Measurements from ENCODE around the gene GDPD4. TPM values are rescaled to one million over a fixed set of nuclear protein-coding genes. Genes with fewer than 3 reads are reported as not detected.

GDPD4 gene
- total RNA-seq, 1 donor: not detected

DNA sequence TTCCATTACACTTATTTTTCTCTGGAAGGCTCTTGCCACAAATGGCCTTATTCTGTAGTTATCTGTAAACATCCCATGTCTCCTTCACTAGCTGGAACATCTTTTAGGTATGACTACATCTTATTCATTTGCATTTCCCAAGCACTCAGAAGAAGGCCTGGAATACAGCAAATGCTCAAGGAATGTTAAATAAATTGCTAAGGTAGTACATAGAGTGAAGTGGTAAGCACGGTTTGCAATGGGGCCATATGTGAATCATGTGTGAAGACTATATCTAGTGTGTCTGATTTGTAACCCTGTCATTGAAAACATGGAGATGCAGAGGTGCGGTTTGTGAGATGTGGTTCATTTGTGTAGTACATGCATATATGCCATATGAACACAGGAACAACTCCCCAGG, 33.5 kb downstream of the GDPD4 start:
- no peak for DNase-seq (ENCODE audit: low read depth)
- TF ChIP-seq, protein P1, sequence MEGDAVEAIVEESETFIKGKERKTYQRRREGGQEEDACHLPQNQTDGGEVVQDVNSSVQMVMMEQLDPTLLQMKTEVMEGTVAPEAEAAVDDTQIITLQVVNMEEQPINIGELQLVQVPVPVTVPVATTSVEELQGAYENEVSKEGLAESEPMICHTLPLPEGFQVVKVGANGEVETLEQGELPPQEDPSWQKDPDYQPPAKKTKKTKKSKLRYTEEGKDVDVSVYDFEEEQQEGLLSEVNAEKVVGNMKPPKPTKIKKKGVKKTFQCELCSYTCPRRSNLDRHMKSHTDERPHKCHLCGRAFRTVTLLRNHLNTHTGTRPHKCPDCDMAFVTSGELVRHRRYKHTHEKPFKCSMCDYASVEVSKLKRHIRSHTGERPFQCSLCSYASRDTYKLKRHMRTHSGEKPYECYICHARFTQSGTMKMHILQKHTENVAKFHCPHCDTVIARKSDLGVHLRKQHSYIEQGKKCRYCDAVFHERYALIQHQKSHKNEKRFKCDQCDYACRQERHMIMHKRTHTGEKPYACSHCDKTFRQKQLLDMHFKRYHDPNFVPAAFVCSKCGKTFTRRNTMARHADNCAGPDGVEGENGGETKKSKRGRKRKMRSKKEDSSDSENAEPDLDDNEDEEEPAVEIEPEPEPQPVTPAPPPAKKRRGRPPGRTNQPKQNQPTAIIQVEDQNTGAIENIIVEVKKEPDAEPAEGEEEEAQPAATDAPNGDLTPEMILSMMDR (IDR thresholded peaks at IDR 0.05; ENCODE audit: insufficient read depth, low read length): no peak

DNA sequence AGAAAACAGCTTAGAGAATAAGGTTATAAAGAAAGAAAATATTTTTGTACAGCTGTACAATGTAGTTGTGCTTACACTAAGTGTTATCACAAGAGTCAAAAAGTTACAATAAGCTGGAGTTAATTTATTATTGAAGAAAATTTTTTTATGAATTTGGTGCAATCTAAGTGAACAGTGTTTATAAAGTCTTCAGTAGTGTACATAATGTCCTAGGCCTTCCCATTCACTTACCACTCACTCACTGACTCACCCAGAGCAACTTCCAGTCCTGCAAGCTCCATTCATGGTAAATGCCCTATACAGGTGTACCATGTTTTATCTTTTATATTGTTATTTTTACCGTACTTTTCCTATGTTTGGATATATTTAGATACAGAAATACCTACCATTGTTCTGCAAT, 34.7 kb downstream of the GDPD4 start:
- H3K4me3 ChIP-seq (ENCODE audit: low read depth, low read length): no peak overlapping the region
- DNase-seq (ENCODE audit: low read depth): no peak
- TF ChIP-seq, protein P1 (IDR thresholded peaks at IDR 0.05; ENCODE audit: insufficient read depth, low read length): no peak

More for the DNA sequence above, 33.5 kb downstream of the GDPD4 start:
- no peak overlapping the region for H3K4me3 ChIP-seq (ENCODE audit: low read depth, low read length)

DNA sequence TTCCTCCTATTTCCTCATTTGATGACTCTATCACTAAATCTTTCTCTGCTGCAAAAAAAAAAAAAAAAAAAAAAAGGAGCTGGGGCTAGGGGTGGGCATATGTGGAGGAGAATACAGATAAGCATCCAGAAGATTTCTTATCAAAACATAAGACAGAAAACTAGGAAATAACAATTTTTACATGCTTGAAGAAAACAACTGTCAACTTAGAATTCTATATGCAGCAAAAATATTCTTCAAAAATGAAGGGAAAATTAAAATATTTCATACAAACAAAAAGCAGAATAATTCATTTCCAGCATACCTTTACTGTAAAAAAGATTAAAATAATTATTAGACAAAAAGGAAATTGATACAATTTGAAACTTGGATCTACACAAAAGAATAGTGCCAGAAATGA, 38.7 kb downstream of the GDPD4 start:
- TF ChIP-seq, protein P1 (IDR thresholded peaks at IDR 0.05; ENCODE audit: insufficient read depth, low read length): no peak
- no peak for DNase-seq (ENCODE audit: low read depth)
- no peak overlapping the region for H3K4me3 ChIP-seq (ENCODE audit: low read depth, low read length)

DNA sequence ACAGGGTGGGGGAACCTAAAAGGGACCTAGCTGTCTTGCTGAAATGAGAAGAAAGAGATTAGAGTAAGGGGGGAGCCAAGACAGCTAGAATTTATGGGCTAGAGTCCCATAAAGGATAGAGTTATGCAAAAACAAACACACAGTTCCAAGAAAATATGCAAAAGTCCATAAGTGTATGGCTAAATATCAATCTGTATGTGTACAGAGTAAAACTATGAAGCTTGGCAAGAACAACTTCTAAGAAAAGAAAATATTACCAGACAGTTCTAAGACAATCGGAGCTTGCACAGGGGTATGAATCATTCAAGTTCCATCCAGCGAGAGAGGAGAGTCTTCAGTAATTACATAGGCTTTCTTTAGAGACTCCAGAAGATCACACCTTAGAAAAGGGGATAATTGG, 41.8 kb downstream of the GDPD4 start:
- DNase-seq (ENCODE audit: low read depth): peak; percentile 79
- no peak overlapping the region for H3K4me3 ChIP-seq (ENCODE audit: low read depth, low read length)
- TF ChIP-seq, protein P1 (IDR thresholded peaks at IDR 0.05; ENCODE audit: insufficient read depth, low read length): no peak

DNA sequence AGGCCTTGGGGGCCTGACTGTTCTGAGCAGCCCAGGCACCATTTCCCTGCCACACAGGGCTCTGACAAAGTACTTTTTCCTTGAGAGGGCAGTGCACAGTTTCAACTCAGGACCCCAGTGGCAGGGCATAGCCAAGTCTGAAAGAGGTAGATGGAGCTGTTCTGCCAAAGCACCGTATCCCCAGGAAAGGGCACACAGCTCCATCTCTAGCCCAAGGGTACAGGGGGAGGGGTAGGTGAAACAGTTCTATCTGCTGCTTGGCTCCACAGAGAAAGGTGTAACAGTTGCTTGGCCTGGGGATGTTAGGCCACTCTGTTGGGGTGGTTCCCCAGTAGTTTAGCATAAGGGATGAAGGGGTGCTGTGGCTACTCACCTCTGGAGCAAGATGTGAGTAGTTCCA, 47.8 kb downstream of the GDPD4 start:
- H3K4me3 ChIP-seq (ENCODE audit: low read depth, low read length): no peak overlapping the region
- TF ChIP-seq, protein P1 (IDR thresholded peaks at IDR 0.05; ENCODE audit: insufficient read depth, low read length): no peak
- DNase-seq (ENCODE audit: low read depth): no peak

DNA sequence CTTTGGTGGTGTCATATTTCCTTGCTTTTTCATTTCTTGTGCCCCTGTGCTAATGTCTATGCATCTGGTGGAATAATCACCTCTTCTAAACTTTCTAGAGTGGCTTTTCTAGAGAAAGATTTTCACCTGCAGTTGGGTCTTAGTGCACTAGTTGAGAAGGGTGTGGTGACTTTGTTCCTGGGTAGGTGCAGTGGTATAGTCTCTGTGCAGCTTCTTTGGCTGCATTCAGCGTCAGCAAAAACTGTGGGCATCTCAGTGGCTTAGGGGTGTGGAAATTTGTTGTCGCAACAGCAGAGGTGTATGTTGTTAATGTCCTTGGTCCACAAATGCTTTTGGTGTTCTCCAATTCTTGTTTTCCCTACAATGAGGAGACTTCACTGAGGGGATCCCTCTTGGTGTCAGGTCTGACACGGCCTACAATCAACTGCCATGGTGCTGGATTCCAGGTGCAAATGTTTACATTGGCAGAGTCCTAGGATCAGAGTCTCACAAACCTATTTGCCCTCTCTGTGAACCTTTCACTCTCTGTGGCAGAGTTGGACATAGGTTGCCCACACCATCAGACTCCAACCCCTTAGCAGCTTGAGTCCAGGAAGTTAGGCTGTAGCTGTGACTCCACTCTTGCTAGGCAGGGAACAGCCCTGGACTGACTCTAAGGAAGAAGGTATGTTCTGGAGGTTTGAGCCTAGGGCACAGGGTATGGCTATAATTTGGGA, 48.8 kb downstream of the GDPD4 start:
- TF ChIP-seq, protein P1 (IDR thresholded peaks at IDR 0.05; ENCODE audit: insufficient read depth, low read length): no peak

More for the DNA sequence above, 48.8 kb downstream of the GDPD4 start:
- no peak for DNase-seq (ENCODE audit: low read depth)
- H3K4me3 ChIP-seq (ENCODE audit: low read depth, low read length): no peak overlapping the region

All from fibroblast of the aortic adventitia (primary cell).